ENCODE measurements around the gene CACNA2D3.

GRCh38 chr3:54347060-54347459 lies 224.7 kb downstream of the CACNA2D3 start:
- TF ChIP-seq CTCF (IDR thresholded peaks at IDR 0.05) (no peak), ZFX (IDR thresholded peaks at IDR 0.05; ENCODE audit: borderline replicate concordance) (no peak)
